Right lobe of liver (tissue), 6 donors: ENCODE measurements around the gene DDX51. TPM values are rescaled to one million over a fixed set of nuclear protein-coding genes. Genes with fewer than 3 reads are reported as not detected.

Experiments used
- ATAC-seq, 4 donors: fragments of 200-7000 bp; cut with Tn5 transposase; one replicate each; pipeline ENCODE4 v1.9.1; 2020; ENCODE audit warnings: mild to moderate bottlenecking in 4 of 4, moderate library complexity in 4 of 4
- DNase-seq, 3 donors: peaks; one replicate each; pipeline ENCODE4 v3.0.0-alpha.2; 2020
- H3K27ac ChIP-seq, 3 donors: fragments of 200-600 bp; one replicate each; pipeline ENCODE4 v1.8.0; 2022
- H3K27me3 ChIP-seq, 2 donors: fragments of 200-600 bp; one replicate each; pipeline ENCODE4 v1.8.0; 2022
- H3K36me3 ChIP-seq, 4 donors: fragments of 200-600 bp; sonication (generic) in 1 of 4; one replicate each; pipeline versions ENCODE4 v1.5.1 to v1.8.0; 2017 to 2022; ENCODE audit warnings: control low read depth in 1 of 4
- H3K4me1 ChIP-seq, 4 donors: fragments of 200-600 bp; sonication (generic) in 1 of 4; one replicate each; pipeline versions ENCODE4 v1.5.1 to v1.8.0; 2017 to 2022; ENCODE audit warnings: control low read depth in 1 of 4
- H3K4me3 ChIP-seq, 3 donors: fragments of 200-600 bp; one replicate each; pipeline ENCODE4 v1.8.0; 2022
- H3K9me3 ChIP-seq, 4 donors: fragments of 200-600 bp; sonication (generic) in 1 of 4; one replicate each; pipeline versions ENCODE4 v1.5.1 to v1.8.0; 2017 to 2022; ENCODE audit warnings: control low read depth in 1 of 4
- POLR2A ChIP-seq: fragments of 450-650 bp; IDR thresholded peaks from one replicate; pipeline ENCODE4 v1.6.1; 2017; ENCODE audit warnings: antibody characterized with exemption, mild to moderate bottlenecking
- WGBS: methylation state at CpG from one replicate; pipeline ENCODE4 v1.1.6; 2018; ENCODE audit warnings: low coverage, low lambda C conversion rate; ENCODE audit not compliant: insufficient coverage; ENCODE audit errors: missing lambda C conversion rate; 5-methylcytosine and 5-hydroxymethylcytosine counted together
- intact Hi-C, 2 donors: fragments of 100-400 bp; cut with DNase I; formaldehyde crosslinking; loops; one replicate each; pipeline versions ENCODE4 v1.11.2 to v1.14.1; 2022
- total RNA-seq, 6 experiments: library from RNA; depleted of rRNA in 2 of 6; stranded (reverse); fragments of >200 nt in 2 of 6; fragmentation: NEBNext Ultra II Directional in 3 of 6; extraction: Animal tissue kit (Norgen Biotek cat#: 25700) in 3 of 6; gene quantifications; one replicate each; pipeline versions ENCODE4 v1.1.0 to v1.2.4, GENCODE V29; 2016 to 2023
- TF ChIP-seq, protein P1 (sequence below), 4 donors: fragments of 200-600 bp in 3 of 4; fragments of 450-650 bp in 1 of 4; IDR thresholded peaks; one replicate each; pipeline versions ENCODE4 v1.5.1 to v1.8.0; 2016 to 2022; ENCODE audit warnings: antibody characterized with exemption in 4 of 4, mild to moderate bottlenecking in 2 of 4
- donor health status: DM: no; HTN: yes; CAD: no.
- donor health status: DM: no; HTN: no; CAD: no.
- donor health status: DM: no; HTN: no; CAD: no.
- donor health status: DM: no; HTN: yes; CAD: no.
- donor health status: DM: no; HTN: yes; CAD: no.

DDX51 gene
- total RNA-seq, 6 experiments from 2014 or later: 4.2 to 9.0 (median 5.2) TPM

DNA sequence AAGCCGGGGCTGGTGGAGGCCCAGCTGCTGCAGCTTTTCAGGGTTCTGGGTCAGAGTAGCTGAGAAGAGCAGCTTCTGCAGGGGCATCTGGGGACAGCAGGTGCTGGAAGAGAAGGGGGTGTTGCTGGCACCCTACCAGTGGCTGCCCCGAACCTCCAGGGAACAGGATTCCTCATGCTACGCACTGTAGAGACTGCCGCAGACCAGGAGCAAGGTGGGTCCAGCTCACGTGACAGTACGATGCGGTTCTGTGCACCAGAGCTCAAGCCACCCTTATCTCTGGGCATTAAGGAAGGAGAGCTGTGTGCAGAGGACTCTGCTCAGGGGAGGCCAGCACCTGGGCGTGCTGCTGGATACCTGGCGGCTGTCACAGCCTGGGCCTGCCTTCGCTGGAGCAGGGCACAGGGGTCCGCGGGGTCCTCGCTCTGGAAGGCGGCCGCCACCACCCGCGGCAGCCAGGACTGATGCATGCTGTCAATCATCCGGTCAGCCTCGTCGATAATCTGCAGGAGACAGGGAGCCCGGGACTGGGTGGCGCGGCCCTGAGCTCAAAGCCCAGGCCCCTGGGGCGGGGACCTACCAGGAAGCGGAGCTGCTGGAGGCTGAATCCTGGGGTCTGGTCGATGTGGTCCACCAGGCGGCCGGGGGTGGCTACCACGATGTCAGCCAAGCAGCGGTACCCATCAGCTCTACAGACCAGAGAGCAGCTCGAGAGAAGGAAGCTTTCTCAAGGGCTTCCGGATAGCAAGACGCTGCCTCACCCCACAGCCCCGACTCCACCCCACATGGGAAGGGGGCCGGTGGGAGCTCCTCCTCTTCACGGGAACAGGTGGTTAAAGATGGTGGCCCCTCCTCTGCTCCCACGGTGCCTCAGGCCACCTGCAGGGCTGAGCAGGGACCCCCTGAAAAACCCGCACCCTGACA is 2.9 kb downstream of the DDX51 start:
- H3K36me3 ChIP-seq: peaks cover 0 to 32% (median 4%) of the 10 kb centered on the region in 4 donors

DNA sequence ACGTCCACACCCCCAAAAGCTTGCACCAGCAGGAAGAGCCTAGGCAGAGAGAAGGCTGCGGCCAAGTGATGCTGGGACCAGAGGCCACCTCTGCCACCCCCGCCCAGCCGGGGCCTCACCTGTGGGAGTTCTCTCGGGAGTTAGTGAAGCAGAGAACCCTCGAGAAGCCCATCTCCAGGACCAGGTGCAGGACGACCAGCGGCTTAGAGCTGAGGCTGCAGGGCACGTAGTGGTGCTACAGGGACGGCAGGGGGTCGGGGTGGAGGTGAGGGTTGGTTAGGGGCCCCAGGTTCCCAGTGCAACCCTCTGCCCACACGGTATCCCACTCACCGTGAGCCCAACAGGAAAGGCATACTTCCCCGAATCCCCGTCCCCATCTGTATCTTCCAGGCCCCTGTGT is 3.6 kb downstream of the DDX51 start:
- Histone ChIP-seq H3K9me3 (no peaks in the 10 kb centered on the region), H3K4me3 (no peak overlapping the region), H3K36me3 (peaks cover 0 to 32% (median 4%) of the 10 kb centered on the region in 4 donors), H3K27ac (no peak overlapping the region), H3K27me3 (no peaks in the 10 kb centered on the region), H3K4me1 (peaks cover 0 to 13% (median 3%) of the 10 kb centered on the region in 4 donors)
- ATAC-seq: no peak
- TF ChIP-seq, protein P1, sequence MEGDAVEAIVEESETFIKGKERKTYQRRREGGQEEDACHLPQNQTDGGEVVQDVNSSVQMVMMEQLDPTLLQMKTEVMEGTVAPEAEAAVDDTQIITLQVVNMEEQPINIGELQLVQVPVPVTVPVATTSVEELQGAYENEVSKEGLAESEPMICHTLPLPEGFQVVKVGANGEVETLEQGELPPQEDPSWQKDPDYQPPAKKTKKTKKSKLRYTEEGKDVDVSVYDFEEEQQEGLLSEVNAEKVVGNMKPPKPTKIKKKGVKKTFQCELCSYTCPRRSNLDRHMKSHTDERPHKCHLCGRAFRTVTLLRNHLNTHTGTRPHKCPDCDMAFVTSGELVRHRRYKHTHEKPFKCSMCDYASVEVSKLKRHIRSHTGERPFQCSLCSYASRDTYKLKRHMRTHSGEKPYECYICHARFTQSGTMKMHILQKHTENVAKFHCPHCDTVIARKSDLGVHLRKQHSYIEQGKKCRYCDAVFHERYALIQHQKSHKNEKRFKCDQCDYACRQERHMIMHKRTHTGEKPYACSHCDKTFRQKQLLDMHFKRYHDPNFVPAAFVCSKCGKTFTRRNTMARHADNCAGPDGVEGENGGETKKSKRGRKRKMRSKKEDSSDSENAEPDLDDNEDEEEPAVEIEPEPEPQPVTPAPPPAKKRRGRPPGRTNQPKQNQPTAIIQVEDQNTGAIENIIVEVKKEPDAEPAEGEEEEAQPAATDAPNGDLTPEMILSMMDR (IDR thresholded peaks at IDR 0.05): no peak
- no peak for TF ChIP-seq POLR2A
- DNase-seq: peak; percentile 17 to 42 (median 38)
- intact Hi-C loops: no loop called here
- 90% methylated on average over 2 of the region's 15 CpGs for WGBS

More for the DNA sequence above, 2.9 kb downstream of the DDX51 start:
- H3K4me3 ChIP-seq: no peak overlapping the region
- no peak for TF ChIP-seq POLR2A
- TF ChIP-seq, protein P1 (IDR thresholded peaks at IDR 0.05): no peak
- no peaks in the 10 kb centered on the region for H3K9me3 ChIP-seq
- no CpG with 5 or more reads among the region's 38 CpGs for WGBS
- H3K4me1 ChIP-seq: peaks cover 0 to 14% (median 3%) of the 10 kb centered on the region in 4 donors
- H3K27ac ChIP-seq: no peak overlapping the region
- intact Hi-C loops: no loop called here
- ATAC-seq (no peak), DNase-seq (peak in 2 of 3 donors; percentile 20 to 47)
- no peaks in the 10 kb centered on the region for H3K27me3 ChIP-seq

- TF ChIP-seq, protein P1 (IDR thresholded peaks at IDR 0.05): no peak
- TF ChIP-seq POLR2A: no peak
- peaks cover 0 to 32% (median 4%) of the 10 kb centered on the region in 4 donors for H3K36me3 ChIP-seq
- H3K4me3 ChIP-seq: no peak overlapping the region
- intact Hi-C loops: no loop called here
- H3K4me1 ChIP-seq: peaks cover 0 to 8% (median 1%) of the 10 kb centered on the region in 4 donors
- no peaks in the 10 kb centered on the region for H3K27me3 ChIP-seq
- no peak overlapping the region for H3K27ac ChIP-seq
- H3K9me3 ChIP-seq: no peaks in the 10 kb centered on the region
- DNase-seq: peak in 2 of 3 donors; percentile 16 to 43
- no peak for ATAC-seq
- WGBS: 91% methylated on average over 9 of the region's 27 CpGs
These were observed 4.2 kb downstream of the DDX51 start for GRCh38 chr12:132139912-132140311.

GRCh38 chr12:132138941-132139871 is 4.9 kb downstream of the DDX51 start:
- no peaks in the 10 kb centered on the region for H3K27me3 ChIP-seq
- peaks cover 0 to 32% (median 4%) of the 10 kb centered on the region in 4 donors for H3K36me3 ChIP-seq
- no peak overlapping the region for H3K27ac ChIP-seq
- DNase-seq: peak in 2 of 3 donors; percentile 15 to 48
- WGBS: 83% methylated on average over 10 of the region's 34 CpGs
- intact Hi-C loops: no loop called here
- H3K4me3 ChIP-seq: no peak overlapping the region
- peaks cover 0 to 7% (median 0%) of the 10 kb centered on the region in 4 donors for H3K4me1 ChIP-seq
- no peak for TF ChIP-seq POLR2A
- TF ChIP-seq, protein P1 (IDR thresholded peaks at IDR 0.05): no peak
- no peak for ATAC-seq
- H3K9me3 ChIP-seq: no peaks in the 10 kb centered on the region
